Left forelimb (tissue), 1 donor: ENCODE measurements around the gene BTG1.
A peak's percentile ranks its signal among the peaks of the same experiment; 100 is the strongest.
"Not testable (repeated sequence)": the region's sequence is repeated elsewhere in the genome, so short reads cannot be mapped to it uniquely, and the experiment has no call there.

Experiments
- DNase-seq: peaks from one replicate; pipeline ENCODE4 v3.0.0-alpha.2; 2018; ENCODE audit warnings: low spot score

BTG1 gene

GRCh38 chr12:92147491-92147890 is 1.8 kb upstream of the BTG1 start:
- DNase-seq, result no peak

DNA sequence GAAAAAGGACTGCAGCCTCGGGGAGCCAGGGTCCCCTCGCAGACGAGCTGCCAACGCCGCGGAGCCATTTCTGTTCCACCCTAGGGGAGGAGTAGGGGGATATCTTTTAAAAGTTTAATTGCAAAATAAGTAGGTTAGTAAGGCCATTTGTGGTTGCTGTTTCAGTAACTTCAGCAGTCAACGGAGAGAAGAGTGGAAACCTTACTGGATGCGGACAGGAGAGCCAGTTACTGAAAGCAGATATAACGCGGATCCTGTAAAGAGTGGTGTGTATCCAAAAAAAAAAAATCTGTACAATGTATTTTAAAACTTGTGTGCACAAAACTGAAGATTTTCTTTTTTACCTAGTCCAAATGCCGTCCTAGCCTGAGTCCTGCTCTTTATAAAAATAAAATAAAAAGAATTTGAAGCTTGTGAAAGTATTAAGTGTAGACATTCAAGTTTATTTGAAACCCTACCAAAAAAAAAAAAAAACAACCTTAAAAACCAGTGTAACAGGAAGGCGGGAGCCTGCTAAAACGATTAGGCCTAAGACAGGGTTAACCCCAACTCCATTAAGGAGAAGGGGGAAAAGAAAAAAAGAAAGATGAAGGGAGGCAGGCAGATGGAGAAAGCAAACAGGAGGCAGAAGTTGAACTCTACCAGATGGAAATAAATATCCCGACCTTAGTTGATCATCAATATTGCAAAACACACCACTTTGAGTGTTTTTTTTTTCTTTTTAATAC is 1.0 kb upstream of the BTG1 start:
- DNase-seq, result no peak

GRCh38 chr12:92145481-92145730 is 240 bp downstream of the BTG1 start:
- no peak for DNase-seq

- peak; percentile 77 for DNase-seq
Measured at GRCh38 chr12:92144631-92145480, 790 bp downstream of the BTG1 start.

DNA sequence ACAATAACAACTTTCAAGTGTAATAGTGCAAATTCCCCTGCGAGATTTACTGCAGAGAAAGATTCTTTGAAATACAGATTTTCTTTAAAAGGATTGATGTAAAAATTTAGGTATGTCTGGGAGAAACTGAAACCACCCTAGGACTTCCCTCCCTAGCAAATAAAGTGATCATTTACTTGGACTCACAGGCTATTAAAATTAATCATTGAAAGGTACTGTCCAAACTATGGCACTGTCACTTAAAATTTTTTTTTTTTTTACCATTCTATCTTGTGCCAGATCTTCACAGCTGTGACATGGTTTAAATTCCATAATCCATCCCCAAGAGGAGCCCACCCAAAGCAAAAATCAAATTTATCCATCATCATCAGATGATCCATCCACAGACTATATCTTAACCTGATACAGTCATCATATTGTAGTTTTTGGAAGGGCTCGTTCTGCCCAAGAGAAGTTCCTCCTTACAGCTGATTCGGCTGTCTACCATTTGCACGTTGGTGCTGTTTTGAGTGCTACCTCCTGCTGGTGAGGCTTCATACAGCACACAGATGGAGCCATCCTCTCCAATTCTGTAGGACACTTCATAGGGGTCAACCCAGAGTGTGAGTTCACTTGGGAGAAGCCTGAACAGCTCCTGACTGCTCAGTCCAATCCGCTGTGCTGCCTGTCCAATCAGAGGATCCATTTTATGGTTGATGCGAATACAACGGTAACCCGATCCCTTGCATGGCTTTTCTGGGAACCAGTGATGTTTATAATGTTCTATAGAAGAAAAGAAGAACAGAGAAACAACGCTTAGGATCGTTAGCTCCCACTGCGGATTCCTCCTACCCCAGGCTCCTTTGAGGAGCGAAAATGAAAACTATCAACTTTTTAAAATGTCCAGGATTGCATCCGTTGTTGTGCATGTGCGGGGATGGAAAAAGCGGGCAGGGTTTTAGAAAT is 1.7 kb downstream of the BTG1 start:
- DNase-seq, result peak; percentile 77

- no peak for DNase-seq
Measured at GRCh38 chr12:92143258-92143657, 2.4 kb downstream of the BTG1 start.

DNA sequence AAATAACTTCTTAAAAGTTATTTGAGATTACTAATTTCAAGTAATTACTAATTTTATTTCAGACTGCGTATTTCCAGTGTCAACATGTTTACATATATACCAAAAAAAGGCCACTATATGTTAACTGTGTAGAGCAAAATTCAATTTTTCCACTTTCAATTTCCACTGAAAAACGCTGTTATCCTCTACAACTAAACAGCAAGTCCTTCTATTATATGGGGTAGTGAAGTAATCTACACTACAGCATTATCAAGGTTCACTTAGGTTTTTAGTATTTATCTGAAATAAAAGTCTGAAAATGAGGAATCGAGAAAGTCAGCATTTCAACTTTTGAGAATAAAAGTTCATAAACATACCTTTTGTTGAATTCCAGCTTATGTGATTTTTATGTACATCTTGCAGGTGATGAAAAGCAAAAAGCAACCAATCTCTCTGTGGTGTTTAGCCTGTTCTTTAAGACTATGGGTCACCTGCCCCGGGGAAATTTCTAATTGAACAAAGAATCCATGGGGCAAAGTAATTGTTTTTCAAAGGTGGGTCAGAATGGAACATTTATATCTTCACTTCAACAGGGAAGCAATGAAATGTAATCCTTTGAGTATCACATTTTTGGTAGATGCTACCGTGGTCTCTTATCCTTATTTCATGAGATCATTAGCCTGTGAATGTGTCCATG is 3.3 kb downstream of the BTG1 start:
- no peak for DNase-seq

GRCh38 chr12:92141591-92142121 is 4.0 kb downstream of the BTG1 start:
- no peak for DNase-seq

GRCh38 chr12:92140896-92141536 is 4.6 kb downstream of the BTG1 start:
- DNase-seq, result no peak

- DNase-seq, result no peak
Measured at GRCh38 chr12:92140156-92140555, 5.5 kb downstream of the BTG1 start.

GRCh38 chr12:92139634-92140150 is 6.0 kb downstream of the BTG1 start:
- DNase-seq, result no peak

- DNase-seq, result no peak
Measured at GRCh38 chr12:92138626-92139025, 7.0 kb downstream of the BTG1 start.

DNA sequence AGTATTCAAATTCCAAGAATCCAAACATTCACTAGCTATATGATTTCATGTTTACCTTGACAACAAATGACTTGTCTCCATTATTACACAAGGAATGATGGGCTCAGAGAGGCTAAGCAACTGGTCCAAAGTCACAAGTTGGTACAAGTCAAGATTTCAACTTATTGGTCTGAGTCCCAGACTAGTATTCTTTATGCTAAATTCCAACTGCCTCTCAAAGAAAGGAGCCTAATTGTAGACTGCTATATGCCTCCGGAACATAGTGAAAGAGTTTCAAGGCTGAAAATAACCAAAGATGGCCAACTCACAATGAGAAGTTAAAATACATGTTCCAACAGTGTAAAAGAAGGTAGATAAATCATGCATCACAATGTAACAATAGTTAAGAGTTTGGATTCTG is 7.5 kb downstream of the BTG1 start:
- no peak for DNase-seq

GRCh38 chr12:92136965-92137721 is 8.5 kb downstream of the BTG1 start:
- DNase-seq, result no peak

DNA sequence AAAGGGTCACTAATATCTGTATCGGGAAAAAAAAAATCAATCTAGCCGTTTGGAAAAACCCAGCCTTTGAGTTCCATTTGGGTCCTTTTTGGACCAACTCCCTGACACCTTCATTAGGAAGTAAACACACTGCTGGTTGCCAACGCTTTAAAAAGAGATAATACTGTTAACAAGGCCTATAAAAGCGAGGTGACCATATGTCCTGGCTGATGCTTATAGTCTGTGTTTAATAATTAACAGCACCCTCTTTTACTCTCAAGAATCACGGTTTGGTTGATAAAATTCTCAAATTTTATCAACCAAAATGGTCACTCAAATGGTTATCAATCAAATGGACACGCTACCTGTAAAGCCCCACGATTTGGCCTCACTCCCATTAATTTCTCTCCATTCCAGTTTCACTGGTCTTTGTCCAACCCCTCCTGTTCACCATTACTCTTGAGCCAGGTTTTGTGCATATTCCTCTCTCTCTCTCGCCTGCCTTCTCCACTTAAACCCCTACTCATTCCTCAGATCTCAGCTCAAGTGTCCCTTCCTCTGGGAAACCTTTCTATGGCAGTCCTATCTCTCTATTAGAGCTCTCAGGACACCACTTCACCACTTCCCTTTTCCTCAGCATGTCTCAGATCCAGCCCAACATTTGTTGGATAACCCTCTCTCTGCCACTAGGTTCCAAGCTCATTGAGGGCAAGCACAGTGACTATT is 9.5 kb downstream of the BTG1 start:
- no peak for DNase-seq

DNA sequence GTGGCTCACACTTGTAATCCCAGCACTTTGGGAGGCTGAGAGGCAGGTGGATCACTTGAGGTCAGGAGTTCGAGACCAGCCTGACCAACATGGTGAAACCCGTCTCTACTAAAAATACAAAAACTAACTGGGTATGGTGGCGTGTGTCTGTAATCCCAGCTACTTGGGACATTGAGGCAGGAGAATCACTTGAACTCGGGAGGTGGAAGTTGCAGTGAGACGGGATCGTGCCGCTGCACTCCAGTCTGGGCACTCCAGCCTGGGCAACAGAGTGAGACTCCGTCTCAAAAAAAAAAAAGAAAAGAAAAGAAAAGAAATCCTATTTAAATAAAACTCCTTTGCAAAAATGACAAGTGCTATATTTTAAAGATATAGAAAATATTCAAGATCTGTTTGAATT is 10.1 kb downstream of the BTG1 start:
- not testable (repeated sequence) for DNase-seq

GRCh38 chr12:92134638-92135274 is 10.9 kb downstream of the BTG1 start:
- no peak for DNase-seq

DNA sequence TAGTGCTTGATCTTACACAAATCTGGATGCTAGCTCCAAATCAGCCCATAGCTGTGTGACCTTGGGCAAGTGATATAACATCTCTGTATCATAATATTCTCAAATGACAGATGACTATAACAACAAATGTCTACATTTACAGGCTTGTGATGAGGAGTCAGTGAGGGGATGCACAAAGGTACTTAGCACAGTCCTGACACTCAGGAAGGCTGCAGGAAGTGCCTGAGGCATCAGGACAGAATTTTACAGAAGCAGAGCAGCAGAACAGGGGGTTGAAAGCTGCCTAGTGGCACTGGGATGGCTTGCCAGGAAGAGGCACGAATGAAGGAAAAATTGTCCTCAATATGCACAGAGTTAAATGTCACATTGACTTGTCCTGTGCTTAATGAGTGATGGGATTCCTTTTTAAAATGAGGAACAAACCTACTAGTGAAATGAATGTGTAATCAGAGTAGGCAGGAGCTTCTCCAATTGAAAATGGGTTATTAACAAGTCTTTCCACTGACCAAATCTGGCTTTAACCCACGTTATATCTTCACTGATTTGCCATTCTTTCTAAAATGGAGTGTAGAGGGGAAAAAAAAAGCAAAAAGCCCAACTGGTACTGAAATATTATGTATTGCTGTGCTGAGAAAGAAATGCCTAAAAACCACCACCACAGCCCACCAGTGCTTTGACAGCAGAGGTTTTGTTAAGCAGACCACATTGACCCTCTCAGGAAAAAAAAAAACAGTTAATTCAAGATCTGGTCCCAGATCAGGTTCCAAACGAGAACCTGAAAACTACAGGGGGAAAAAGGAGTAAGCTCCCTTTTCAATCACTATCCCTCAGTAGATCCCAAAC is 11.6 kb downstream of the BTG1 start:
- no peak for DNase-seq
